SJSA1 (cell line): ENCODE data around the gene MEGF8. TPM values are rescaled to one million over a fixed set of nuclear protein-coding genes. Genes with fewer than 3 reads are reported as not detected.

ENCODE experiments used
- DNase-seq, 2 experiments: peaks; one replicate each; pipeline ENCODE4 v3.0.0-alpha.2; 2015 to 2020; ENCODE audit warnings: low spot score in 2 of 2, low read depth in 1 of 2
- H3K27ac ChIP-seq: fragments of 250-450 bp; sonication (Bioruptor Pico); 2 replicates; pipeline ENCODE4 v1.5.1; 2020; ENCODE audit warnings: mild to moderate bottlenecking, moderate library complexity
- H3K27me3 ChIP-seq: fragments of 250-450 bp; sonication (Bioruptor Pico); replicated peaks from 2 replicates; pipeline ENCODE4 v1.5.1; 2020; ENCODE audit warnings: mild to moderate bottlenecking, moderate library complexity
- H3K36me3 ChIP-seq: fragments of 250-450 bp; sonication (Bioruptor Pico); 2 replicates; pipeline ENCODE4 v1.5.1; 2020; ENCODE audit warnings: mild to moderate bottlenecking
- H3K4me1 ChIP-seq: fragments of 250-450 bp; sonication (Bioruptor Pico); replicated peaks from 2 replicates; pipeline ENCODE4 v1.6.1; 2021; ENCODE audit warnings: mild to moderate bottlenecking
- H3K4me3 ChIP-seq: fragments of 250-450 bp; sonication (Bioruptor Pico); 2 replicates; pipeline ENCODE4 v1.5.1; 2020; ENCODE audit warnings: mild to moderate bottlenecking
- H3K9me3 ChIP-seq: fragments of 250-450 bp; sonication (Bioruptor Pico); replicated peaks from 2 replicates; pipeline ENCODE4 v1.5.1; 2020; ENCODE audit warnings: mild to moderate bottlenecking
- total RNA-seq: library from RNA; depleted of rRNA; stranded (reverse); fragments of >200 nt; shearing (Covaris generic); gene quantifications from 2 replicates; pipeline ENCODE4 v1.2.3, GENCODE V29; 2014

Gene MEGF8
- total RNA-seq, 1 experiment from 2014 or later: 16.1 TPM

DNA sequence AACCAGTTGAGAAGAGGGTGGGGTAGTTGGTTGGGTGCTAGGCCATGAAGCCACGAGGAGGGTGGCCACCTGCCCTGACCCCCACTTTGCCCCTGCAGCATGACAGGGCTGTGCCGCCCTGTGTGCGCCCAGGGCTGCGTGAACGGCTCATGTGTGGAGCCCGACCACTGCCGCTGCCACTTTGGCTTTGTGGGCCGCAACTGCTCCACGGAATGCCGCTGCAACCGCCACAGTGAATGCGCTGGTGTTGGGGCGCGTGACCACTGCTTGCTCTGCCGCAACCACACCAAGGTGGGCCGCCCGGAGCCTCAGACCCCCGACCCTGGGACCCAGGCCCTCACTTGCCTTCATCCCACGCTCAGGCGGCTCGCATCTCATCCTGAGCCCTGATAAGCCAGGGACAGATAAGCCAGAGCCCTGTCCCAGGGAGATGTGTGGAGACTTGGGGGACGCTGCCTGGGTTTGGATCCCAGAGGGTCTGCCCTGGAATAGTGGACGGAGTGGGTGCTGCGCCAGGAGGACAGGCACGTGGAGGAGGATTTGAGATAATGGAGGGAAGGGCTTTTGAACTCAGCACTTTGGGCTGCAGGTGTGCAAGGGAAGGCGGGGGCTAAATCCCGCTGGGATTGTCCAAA, 44.1 kb downstream of the MEGF8 start:
- no peak overlapping the region for H3K27ac ChIP-seq
- DNase-seq: no peak
- H3K9me3 ChIP-seq: no peaks in the 10 kb centered on the region
- H3K4me1 ChIP-seq: peaks cover 4% of the 10 kb centered on the region; the same call in 1 of the 2 replicates
- H3K27me3 ChIP-seq: no peaks in the 10 kb centered on the region
- H3K36me3 ChIP-seq: no peaks in the 10 kb centered on the region
- H3K4me3 ChIP-seq: no peak overlapping the region

GRCh38 chr19:42370068-42370520, 44.7 kb downstream of the MEGF8 start:
- no peaks in the 10 kb centered on the region for H3K27me3 ChIP-seq
- H3K9me3 ChIP-seq: no peaks in the 10 kb centered on the region
- no peaks in the 10 kb centered on the region for H3K36me3 ChIP-seq
- no peak for DNase-seq
- peaks cover 4% of the 10 kb centered on the region; the same call in 1 of the 2 replicates for H3K4me1 ChIP-seq
- no peak overlapping the region for H3K27ac ChIP-seq
- H3K4me3 ChIP-seq: no peak overlapping the region

DNA sequence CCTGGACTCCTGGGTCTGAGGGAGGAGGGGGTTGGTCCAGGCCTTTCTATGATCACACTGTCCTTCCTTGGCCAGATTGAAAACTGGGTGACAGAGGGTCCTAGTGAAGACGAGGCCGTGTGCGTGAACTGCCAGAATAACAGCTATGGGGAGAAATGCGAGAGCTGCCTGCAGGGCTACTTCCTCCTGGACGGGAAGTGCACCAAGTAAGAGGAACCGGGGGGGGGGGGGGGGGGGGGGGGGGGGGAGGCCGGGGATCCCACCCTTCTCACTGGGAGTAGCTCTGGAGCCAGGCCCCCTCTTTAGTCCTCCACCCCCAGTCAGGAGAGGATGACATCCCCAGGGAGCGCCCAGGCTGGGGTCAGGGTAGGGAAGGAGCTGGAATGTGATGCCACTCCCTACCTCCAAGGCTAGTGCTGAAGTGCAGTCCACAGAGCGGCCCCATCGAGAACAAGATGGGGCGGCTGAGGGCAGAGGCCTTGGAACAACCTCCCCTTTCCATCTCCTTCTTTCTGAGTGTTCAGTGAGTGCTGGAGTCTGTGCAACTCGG, 45.3 kb downstream of the MEGF8 start:
- DNase-seq: no peak

DNA sequence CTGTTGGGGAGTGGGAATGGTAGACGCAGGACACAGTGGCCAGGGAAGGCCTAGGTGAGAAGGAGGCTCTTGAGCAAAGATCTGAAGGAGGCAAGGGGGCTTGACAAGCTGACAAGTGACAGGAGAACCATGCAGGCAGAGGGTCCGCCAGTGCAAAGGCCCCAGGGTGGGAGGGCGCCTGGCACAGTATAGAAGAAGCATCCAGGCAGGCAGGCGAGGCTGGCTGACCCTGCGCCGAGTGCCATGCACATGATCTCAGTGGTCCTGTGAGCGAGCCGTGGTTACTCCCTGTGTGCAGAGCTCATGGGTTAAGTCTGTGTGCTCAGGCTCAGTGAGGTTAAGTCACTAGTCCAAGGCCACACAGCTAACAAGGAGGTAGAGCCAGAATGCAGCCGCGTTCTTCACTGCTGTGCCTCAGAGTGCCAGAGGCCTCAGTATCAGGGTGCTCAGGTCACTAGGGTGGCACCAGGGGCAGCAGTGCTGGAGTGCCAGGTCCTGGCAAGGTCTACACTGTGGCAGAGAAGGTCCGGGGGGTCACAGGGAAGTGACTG, 49.5 kb downstream of the MEGF8 start:
- H3K4me3 ChIP-seq: no peak overlapping the region
- H3K27me3 ChIP-seq: peaks cover 6% of the 10 kb centered on the region
- no peaks in the 10 kb centered on the region for H3K9me3 ChIP-seq
- no peak for DNase-seq
- H3K36me3 ChIP-seq: no peaks in the 10 kb centered on the region
- no peak overlapping the region for H3K27ac ChIP-seq
- no peaks in the 10 kb centered on the region for H3K4me1 ChIP-seq

More for the DNA sequence above, 45.3 kb downstream of the MEGF8 start:
- Histone ChIP-seq H3K27ac (no peak overlapping the region), H3K27me3 (no peaks in the 10 kb centered on the region), H3K4me1 (peaks cover 4% of the 10 kb centered on the region; the same call in 1 of the 2 replicates), H3K4me3 (no peak overlapping the region), H3K36me3 (no peaks in the 10 kb centered on the region), H3K9me3 (no peaks in the 10 kb centered on the region)

GRCh38 chr19:42375415-42376176, 50.2 kb downstream of the MEGF8 start:
- Histone ChIP-seq H3K9me3 (no peaks in the 10 kb centered on the region), H3K4me3 (no peak overlapping the region), H3K27me3 (peaks cover 12% of the 10 kb centered on the region), H3K27ac (no peak overlapping the region), H3K4me1 (no peaks in the 10 kb centered on the region), H3K36me3 (no peaks in the 10 kb centered on the region)
- DNase-seq: no peak

DNA sequence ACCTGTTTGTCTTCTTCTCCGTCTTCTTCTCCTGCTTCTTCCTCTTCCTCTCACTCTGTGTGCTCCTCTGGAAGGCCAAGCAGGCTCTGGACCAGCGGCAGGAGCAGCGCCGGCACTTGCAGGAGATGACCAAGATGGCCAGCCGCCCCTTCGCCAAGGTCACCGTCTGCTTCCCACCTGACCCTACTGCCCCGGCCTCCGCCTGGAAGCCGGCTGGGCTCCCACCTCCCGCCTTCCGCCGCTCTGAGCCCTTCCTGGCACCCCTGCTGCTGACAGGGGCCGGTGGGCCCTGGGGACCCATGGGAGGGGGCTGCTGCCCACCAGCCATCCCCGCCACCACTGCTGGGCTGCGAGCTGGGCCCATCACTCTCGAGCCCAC, 50.7 kb downstream of the MEGF8 start:
- H3K4me3 ChIP-seq: no peak overlapping the region
- H3K9me3 ChIP-seq: no peaks in the 10 kb centered on the region
- H3K4me1 ChIP-seq: no peaks in the 10 kb centered on the region
- peaks cover 17% of the 10 kb centered on the region for H3K27me3 ChIP-seq
- H3K36me3 ChIP-seq: no peaks in the 10 kb centered on the region
- no peak overlapping the region for H3K27ac ChIP-seq
- DNase-seq: no peak

- Histone ChIP-seq H3K27ac (no peak overlapping the region), H3K4me3 (no peak overlapping the region), H3K36me3 (no peaks in the 10 kb centered on the region), H3K4me1 (no peaks in the 10 kb centered on the region), H3K9me3 (no peaks in the 10 kb centered on the region), H3K27me3 (peaks cover 21% of the 10 kb centered on the region)
- DNase-seq: no peak
These were observed 53.1 kb downstream of the MEGF8 start for GRCh38 chr19:42378225-42379215.

- H3K27me3 ChIP-seq: peaks cover 21% of the 10 kb centered on the region
- no peak overlapping the region for H3K4me3 ChIP-seq
- H3K36me3 ChIP-seq: no peaks in the 10 kb centered on the region
- no peak overlapping the region for H3K27ac ChIP-seq
- DNase-seq: no peak
- H3K9me3 ChIP-seq: no peaks in the 10 kb centered on the region
- no peaks in the 10 kb centered on the region for H3K4me1 ChIP-seq
These were observed 54.7 kb downstream of the MEGF8 start for GRCh38 chr19:42380155-42380554.

GRCh38 chr19:42386974-42387707, 61.7 kb downstream of the MEGF8 start:
- Histone ChIP-seq H3K27ac (no peak overlapping the region), H3K4me3 (peak overlapping the region; percentile 35), H3K36me3 (no peaks in the 10 kb centered on the region), H3K27me3 (peaks cover 23% of the 10 kb centered on the region), H3K4me1 (peaks cover 6% of the 10 kb centered on the region), H3K9me3 (no peaks in the 10 kb centered on the region)
- DNase-seq: peak; percentile 67 to 69

GRCh38 chr19:42388851-42389489, 63.5 kb downstream of the MEGF8 start:
- no peaks in the 10 kb centered on the region for H3K36me3 ChIP-seq
- no peak for DNase-seq
- H3K27ac ChIP-seq: no peak overlapping the region
- no peak overlapping the region for H3K4me3 ChIP-seq
- peaks cover 23% of the 10 kb centered on the region for H3K27me3 ChIP-seq
- no peaks in the 10 kb centered on the region for H3K9me3 ChIP-seq
- H3K4me1 ChIP-seq: peaks cover 6% of the 10 kb centered on the region

GRCh38 chr19:42389899-42390298, 64.5 kb downstream of the MEGF8 start, which contains the start of gene CNFN:
TSS of gene CNFN (minus strand) at chr19:42390297. CDS start at chr19:42389037, 1,260 bp downstream.
- peaks cover 23% of the 10 kb centered on the region for H3K27me3 ChIP-seq
- H3K4me1 ChIP-seq: peaks cover 6% of the 10 kb centered on the region
- no peaks in the 10 kb centered on the region for H3K9me3 ChIP-seq
- H3K27ac ChIP-seq: no peak within 1 kb of the TSS
- H3K36me3 ChIP-seq: no peaks in the 10 kb centered on the region
- H3K4me3 ChIP-seq: no peak within 1 kb of the TSS
- no peak for DNase-seq

DNA sequence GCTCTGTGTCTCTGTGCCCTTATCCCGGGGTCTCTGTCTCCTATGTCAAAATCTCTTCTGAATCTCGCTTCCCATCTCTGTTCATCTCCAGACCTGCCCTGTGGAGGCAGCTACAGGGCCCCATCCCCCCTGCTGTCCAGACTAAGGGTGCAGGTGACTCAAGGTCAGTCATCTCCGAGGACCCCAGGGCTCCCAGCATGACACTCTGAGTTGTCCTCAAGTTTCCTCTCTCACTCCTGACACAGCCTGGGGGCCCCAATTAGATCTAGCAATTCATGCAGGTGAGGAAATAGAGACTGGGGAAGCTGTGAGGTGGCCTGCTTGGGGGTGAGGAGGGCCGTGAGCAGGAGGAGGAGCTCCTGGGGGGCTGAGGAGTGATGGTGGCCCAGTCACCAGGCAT, 66.7 kb downstream of the MEGF8 start:
- Histone ChIP-seq H3K4me1 (peaks cover 10% of the 10 kb centered on the region), H3K27ac (no peak overlapping the region), H3K9me3 (no peaks in the 10 kb centered on the region), H3K27me3 (peaks cover 22% of the 10 kb centered on the region), H3K4me3 (no peak overlapping the region), H3K36me3 (no peaks in the 10 kb centered on the region)
- no peak for DNase-seq
